Neuronal stem cell (in vitro differentiated cells): ENCODE results near the gene HARS2. TPM values are rescaled to one million over a fixed set of nuclear protein-coding genes. Genes with fewer than 3 reads are reported as not detected.

Experiments
- DNase-seq: peaks from one replicate; pipeline ENCODE4 v3.0.0-alpha.2; 2013; ENCODE audit warnings: low spot score
- H2AFZ ChIP-seq: one replicate; pipeline ENCODE4 v1.6.1; 2013; ENCODE audit warnings: mild to moderate bottlenecking, low read length, inconsistent platforms
- H2AK5ac ChIP-seq: 2 replicates; pipeline ENCODE4 v1.6.1; 2013; ENCODE audit warnings: low read depth, mild to moderate bottlenecking, inconsistent platforms, low read length, moderate library complexity, mixed read lengths
- H2BK120ac ChIP-seq: 2 replicates; pipeline ENCODE4 v1.6.1; 2013; ENCODE audit warnings: low read depth, mild to moderate bottlenecking, inconsistent platforms, low read length, moderate library complexity, mixed read lengths
- H2BK12ac ChIP-seq: one replicate; pipeline ENCODE4 v1.6.1; 2013; ENCODE audit warnings: low read length, inconsistent platforms
- H2BK15ac ChIP-seq: 2 replicates; pipeline ENCODE4 v1.6.1; 2013; ENCODE audit warnings: mild to moderate bottlenecking, low read length, inconsistent platforms, mixed read lengths
- H2BK5ac ChIP-seq: one replicate; pipeline ENCODE4 v1.6.1; 2013; ENCODE audit warnings: inconsistent platforms, mild to moderate bottlenecking, low read length, moderate library complexity
- H3K14ac ChIP-seq: one replicate; pipeline ENCODE4 v1.6.1; 2013; ENCODE audit warnings: low read length, inconsistent platforms
- H3K18ac ChIP-seq: 2 replicates; pipeline ENCODE4 v1.6.1; 2013; ENCODE audit warnings: low read length, inconsistent platforms
- H3K23ac ChIP-seq: 2 replicates; pipeline ENCODE4 v1.6.1; 2013; ENCODE audit warnings: low read depth, mild to moderate bottlenecking, mixed read lengths, low read length, inconsistent platforms; ENCODE audit not compliant: poor library complexity
- H3K27ac ChIP-seq: replicated peaks from 3 replicates; pipeline ENCODE4 v1.5.1; 2013; ENCODE audit warnings: low read length, inconsistent platforms
- H3K27me3 ChIP-seq, 3 experiments: 2 replicates each; pipeline ENCODE4 v1.6.1; 2013; ENCODE audit warnings: low read length in 3 of 3, mild to moderate bottlenecking in 2 of 3, inconsistent platforms in 1 of 3, low read depth in 1 of 3, mixed read lengths in 1 of 3, moderate library complexity in 1 of 3; ENCODE audit not compliant: control insufficient read depth in 3 of 3, insufficient read depth in 3 of 3
- H3K36me3 ChIP-seq, 2 donors: replicated peaks in 1 of 2; 2 replicates each; pipeline ENCODE4 v1.6.1; 2013; ENCODE audit warnings: low read length in 2 of 2; ENCODE audit not compliant: control insufficient read depth in 2 of 2, insufficient read depth in 2 of 2
- H3K4ac ChIP-seq: 2 replicates; pipeline ENCODE4 v1.6.1; 2013; ENCODE audit warnings: inconsistent platforms, mild to moderate bottlenecking, low read length, moderate library complexity
- H3K4me1 ChIP-seq, 2 donors: 1 replicate in 1 of 2; 2 replicates in 1 of 2; pipeline ENCODE4 v1.6.1; 2013; ENCODE audit warnings: low read length in 2 of 2, low read depth in 1 of 2; ENCODE audit not compliant: control insufficient read depth in 2 of 2, insufficient read depth in 1 of 2
- H3K4me2 ChIP-seq: one replicate; pipeline ENCODE4 v1.6.1; 2013; ENCODE audit warnings: mild to moderate bottlenecking, low read length, inconsistent platforms; ENCODE audit not compliant: insufficient read depth, poor library complexity, severe bottlenecking
- H3K4me3 ChIP-seq, 2 donors: 2 replicates each; pipeline ENCODE4 v1.5.1; 2013; ENCODE audit warnings: low read length in 2 of 2, mild to moderate bottlenecking in 2 of 2, inconsistent platforms in 1 of 2, moderate library complexity in 1 of 2
- H3K79me1 ChIP-seq: one replicate; pipeline ENCODE4 v1.6.1; 2013; ENCODE audit warnings: low read depth, mild to moderate bottlenecking, inconsistent platforms, low read length, moderate library complexity
- H3K9ac ChIP-seq: one replicate; pipeline ENCODE4 v1.6.1; 2013; ENCODE audit warnings: mild to moderate bottlenecking, low read depth, low read length, inconsistent platforms; ENCODE audit not compliant: poor library complexity
- H3K9me3 ChIP-seq, 2 donors: replicated peaks in 1 of 2; 2 replicates each; pipeline versions ENCODE3 to v1.6.1; 2013; ENCODE audit warnings: low read length in 2 of 2, mild to moderate bottlenecking in 2 of 2, inconsistent platforms in 1 of 2, low read depth in 1 of 2, mixed read lengths in 1 of 2, moderate library complexity in 1 of 2; ENCODE audit not compliant: control insufficient read depth in 2 of 2, insufficient read depth in 1 of 2
- H4K8ac ChIP-seq: one replicate; pipeline ENCODE4 v1.6.1; 2013; ENCODE audit warnings: low read depth, mild to moderate bottlenecking, inconsistent platforms, low read length, moderate library complexity
- H4K91ac ChIP-seq: one replicate; pipeline ENCODE4 v1.6.1; 2013; ENCODE audit warnings: low read length, low read depth, mild to moderate bottlenecking, inconsistent platforms; ENCODE audit not compliant: poor library complexity
- WGBS, 2 donors: extraction: QIAGEN DNeasy Blood & Tissue Kit; methylation state at CpG; one replicate each; pipeline ENCODE4 v1.1.7; 2013; ENCODE audit warnings: missing lambda C conversion rate in 2 of 2, mixed read lengths in 1 of 2; ENCODE audit not compliant: insufficient read length in 2 of 2, insufficient replicate concordance in 1 of 2; ENCODE audit errors: extremely low coverage in 2 of 2; 5-methylcytosine and 5-hydroxymethylcytosine counted together
- polyA plus RNA-seq, 2 experiments: library from polyadenylated mRNA; stranded (reverse); fragments of 200-250 nt; gene quantifications; one replicate each; pipeline ENCODE4 v1.2.3, GENCODE V29; 2013

Gene HARS2, protein sequence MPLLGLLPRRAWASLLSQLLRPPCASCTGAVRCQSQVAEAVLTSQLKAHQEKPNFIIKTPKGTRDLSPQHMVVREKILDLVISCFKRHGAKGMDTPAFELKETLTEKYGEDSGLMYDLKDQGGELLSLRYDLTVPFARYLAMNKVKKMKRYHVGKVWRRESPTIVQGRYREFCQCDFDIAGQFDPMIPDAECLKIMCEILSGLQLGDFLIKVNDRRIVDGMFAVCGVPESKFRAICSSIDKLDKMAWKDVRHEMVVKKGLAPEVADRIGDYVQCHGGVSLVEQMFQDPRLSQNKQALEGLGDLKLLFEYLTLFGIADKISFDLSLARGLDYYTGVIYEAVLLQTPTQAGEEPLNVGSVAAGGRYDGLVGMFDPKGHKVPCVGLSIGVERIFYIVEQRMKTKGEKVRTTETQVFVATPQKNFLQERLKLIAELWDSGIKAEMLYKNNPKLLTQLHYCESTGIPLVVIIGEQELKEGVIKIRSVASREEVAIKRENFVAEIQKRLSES
- 13.4 TPM for polyA plus RNA-seq (2013, experiment 1 of 2)
- polyA plus RNA-seq (2013, experiment 2 of 2): 12.7 TPM

DNA sequence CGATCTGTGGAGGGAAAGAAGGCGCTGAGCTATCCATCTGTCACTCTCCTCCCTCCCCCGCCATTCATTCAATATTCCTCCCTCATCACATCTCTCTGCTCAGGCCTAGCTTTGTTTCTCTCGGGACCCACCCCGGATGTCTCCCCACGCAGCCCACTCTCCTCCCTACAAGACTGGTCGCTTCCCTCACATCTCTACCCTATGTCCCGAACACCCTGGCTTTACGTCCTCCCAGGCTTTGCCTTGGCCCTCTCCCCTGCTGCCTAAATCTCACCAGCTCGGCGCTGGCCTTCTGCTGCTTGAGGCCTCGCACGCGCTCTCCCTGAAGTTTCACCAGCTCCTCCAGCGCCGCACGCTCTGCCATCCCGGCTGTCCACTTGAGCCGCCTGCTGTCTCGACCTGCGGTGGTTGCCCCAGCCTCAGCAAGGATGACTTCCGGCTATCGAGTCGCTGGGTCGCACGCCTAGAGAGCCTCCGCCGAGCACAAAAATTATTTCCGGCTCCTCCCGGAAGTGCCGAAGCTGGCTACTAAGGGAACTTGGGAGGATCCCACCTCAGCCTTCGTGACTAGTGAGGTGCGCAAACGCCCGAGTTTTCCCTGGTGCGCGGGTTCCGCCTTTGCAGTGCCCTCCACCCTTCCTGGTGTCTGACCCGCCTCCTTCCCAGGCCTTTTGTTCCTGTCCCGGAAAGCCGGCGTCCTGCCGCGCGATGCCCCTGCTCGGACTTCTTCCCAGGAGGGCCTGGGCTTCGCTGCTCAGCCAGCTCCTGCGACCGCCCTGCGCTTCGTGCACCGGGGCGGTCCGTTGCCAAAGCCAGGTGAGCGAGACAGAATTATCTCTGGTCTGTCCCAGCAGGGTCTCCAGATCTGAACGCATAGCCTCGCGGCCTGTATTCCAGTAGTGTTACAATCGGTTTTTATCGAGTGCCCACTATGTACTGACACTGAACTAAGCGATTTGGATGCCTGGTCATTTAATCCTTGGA is at the start of gene HARS2, which contains the start of gene HARS1:
HARS2 (plus strand) TSS at position 515 of the 984 bp plus-strand sequence; CDS start at position 709, 194 bp downstream.
HARS1 (minus strand) TSS at position 430 of the 984 bp plus-strand sequence; CDS start at position 364, 66 bp downstream.
- H2AFZ ChIP-seq: peak within 1 kb of the TSS; percentile 86
- H3K36me3 ChIP-seq: peaks cover 19 to 67% of the 10 kb centered on the region in 2 donors
- H2BK15ac ChIP-seq: no peak within 1 kb of the TSS
- no peak within 1 kb of the TSS for H3K4ac ChIP-seq
- no peaks in the 10 kb centered on the region for H3K79me1 ChIP-seq
- no CpG with 5 or more reads among the region's 61 CpGs for WGBS, 2 donors
- peak within 1 kb of the TSS; percentile 93 for H2BK5ac ChIP-seq
- peaks cover 2 to 4% of the 10 kb centered on the region in 2 donors for H3K4me1 ChIP-seq
- no peaks in the 10 kb centered on the region for H3K27me3 ChIP-seq
- H4K91ac ChIP-seq: no peak within 1 kb of the TSS
- H3K4me3 ChIP-seq: peak within 1 kb of the TSS; percentile 64 to 94
- no peak within 1 kb of the TSS for H2BK12ac ChIP-seq
- H3K27ac ChIP-seq: peak within 1 kb of the TSS; percentile 88
- H3K4me2 ChIP-seq: peak within 1 kb of the TSS; percentile 73
- peak within 1 kb of the TSS; percentile 96 for H3K9ac ChIP-seq
- peak within 1 kb of the TSS; percentile 97 for H3K14ac ChIP-seq
- no peak within 1 kb of the TSS for H4K8ac ChIP-seq
- H2AK5ac ChIP-seq: no peak within 1 kb of the TSS
- H2BK120ac ChIP-seq: no peak within 1 kb of the TSS
- H3K23ac ChIP-seq: peak within 1 kb of the TSS; percentile 98
- H3K9me3 ChIP-seq: no peaks in the 10 kb centered on the region
- H3K18ac ChIP-seq: peak within 1 kb of the TSS; percentile 95
- DNase-seq: peak; percentile 82

DNA sequence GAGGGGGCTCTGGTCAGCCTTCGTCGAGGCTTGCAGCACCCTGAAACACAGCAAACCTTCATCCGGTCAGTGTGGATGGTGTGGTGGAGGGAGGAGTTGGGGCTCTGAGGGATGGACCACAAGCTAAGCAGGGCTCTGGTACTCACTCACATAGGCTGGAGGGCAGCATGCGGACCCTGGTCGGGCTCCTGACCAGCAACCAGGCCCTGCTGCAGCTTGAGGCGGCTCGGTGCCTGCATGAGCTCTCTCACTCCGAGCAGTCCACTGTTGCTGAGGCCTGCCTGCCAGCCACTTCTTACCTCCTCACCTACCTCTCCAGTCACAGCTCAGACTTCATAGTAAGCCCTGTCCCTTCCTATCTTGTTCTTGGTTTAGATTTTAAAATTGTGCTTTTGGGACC is 49.5 kb upstream of the HARS2 start:
- H3K18ac ChIP-seq: no peak overlapping the region
- H2AK5ac ChIP-seq: no peak overlapping the region
- no peak overlapping the region for H4K91ac ChIP-seq
- H2BK120ac ChIP-seq: no peak overlapping the region
- H3K23ac ChIP-seq: no peak overlapping the region
- no peak overlapping the region for H3K14ac ChIP-seq
- H3K79me1 ChIP-seq: peaks cover 8% of the 10 kb centered on the region
- peaks cover 3 to 5% of the 10 kb centered on the region in 2 donors for H3K4me1 ChIP-seq
- no peak overlapping the region for H2BK12ac ChIP-seq
- no peak for DNase-seq
- peak overlapping the region; percentile 25 for H3K9ac ChIP-seq
- no peak overlapping the region for H3K4ac ChIP-seq
- H3K27ac ChIP-seq: no peak overlapping the region
- no peak overlapping the region for H2BK5ac ChIP-seq
- H3K36me3 ChIP-seq: peaks cover 38 to 55% of the 10 kb centered on the region in 2 donors
- H4K8ac ChIP-seq: no peak overlapping the region
- H3K4me3 ChIP-seq: no peak overlapping the region
- peaks cover 0 to 1% of the 10 kb centered on the region in 2 donors for H3K9me3 ChIP-seq
- no peaks in the 10 kb centered on the region for H3K27me3 ChIP-seq
- H3K4me2 ChIP-seq: no peak overlapping the region
- no peak overlapping the region for H2AFZ ChIP-seq
- H2BK15ac ChIP-seq: no peak overlapping the region
- no CpG with 5 or more reads among the region's 8 CpGs for WGBS, 2 donors

DNA sequence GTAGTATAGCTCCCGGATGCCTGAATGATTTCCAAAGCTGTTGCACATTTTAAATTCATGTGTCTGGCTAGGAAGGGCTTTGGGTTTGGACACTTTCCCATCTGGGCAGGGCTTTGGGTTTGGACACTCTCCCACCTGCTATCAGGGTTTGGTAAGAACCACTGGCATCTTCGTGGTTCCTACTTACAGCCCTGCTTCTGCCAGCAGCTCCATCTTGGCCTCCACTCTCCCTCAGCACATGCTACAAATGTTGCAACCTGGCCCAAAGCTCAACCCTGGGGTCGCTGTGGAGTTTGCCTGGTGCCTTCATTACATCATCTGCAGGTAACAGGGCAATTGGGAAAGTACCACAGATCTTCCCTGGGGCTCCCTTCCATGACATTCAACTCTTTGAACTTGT is 48.5 kb upstream of the HARS2 start:
- H2BK12ac ChIP-seq: no peak overlapping the region
- no peak overlapping the region for H2AFZ ChIP-seq
- no peak overlapping the region for H3K4me2 ChIP-seq
- no peak for DNase-seq
- H3K14ac ChIP-seq: no peak overlapping the region
- no CpG with 5 or more reads among the region's 3 CpGs for WGBS, 2 donors
- no peak overlapping the region for H3K27ac ChIP-seq
- H2BK120ac ChIP-seq: no peak overlapping the region
- peaks cover 38 to 55% of the 10 kb centered on the region in 2 donors for H3K36me3 ChIP-seq
- H3K18ac ChIP-seq: no peak overlapping the region
- H3K4me3 ChIP-seq: no peak overlapping the region
- H3K9me3 ChIP-seq: no peaks in the 10 kb centered on the region
- no peak overlapping the region for H3K4ac ChIP-seq
- no peak overlapping the region for H2AK5ac ChIP-seq
- peaks cover 5 to 6% of the 10 kb centered on the region in 2 donors for H3K4me1 ChIP-seq
- no peak overlapping the region for H2BK15ac ChIP-seq
- no peak overlapping the region for H3K23ac ChIP-seq
- H3K79me1 ChIP-seq: peaks cover 11% of the 10 kb centered on the region
- H3K27me3 ChIP-seq: no peaks in the 10 kb centered on the region
- H4K91ac ChIP-seq: no peak overlapping the region
- no peak overlapping the region for H4K8ac ChIP-seq
- H3K9ac ChIP-seq: no peak overlapping the region
- no peak overlapping the region for H2BK5ac ChIP-seq
